Keratinocyte (primary cell): Measurements from ENCODE around the gene C11orf42. TPM values are rescaled to one million over a fixed set of nuclear protein-coding genes. Genes with fewer than 3 reads are reported as not detected.
A peak's percentile ranks its signal among the peaks of the same experiment; 100 is the strongest.

Experiments used
- DNase-seq: peaks from one replicate; pipeline ENCODE4 v3.0.0-alpha.2; 2011; ENCODE audit warnings: low read depth, missing footprints, low spot score
- FAIRE-seq: peaks from 2 replicates; lab custom pipeline; 2011; peaks lifted over from hg19 to GRCh38; lab: Jason Lieb, UNC
- H2AFZ ChIP-seq: 2 replicates; pipeline ENCODE4 v1.6.0; 2012; ENCODE audit warnings: low read length, control low read depth, inconsistent platforms; ENCODE audit not compliant: control insufficient read depth
- H3K27ac ChIP-seq: 2 replicates; pipeline ENCODE4 v1.5.1; 2011; ENCODE audit warnings: low read length; ENCODE audit not compliant: control insufficient read depth, insufficient read depth
- H3K27me3 ChIP-seq: 3 replicates; pipeline ENCODE4 v1.6.0; 2011; ENCODE audit warnings: low read length; ENCODE audit not compliant: control insufficient read depth, insufficient read depth; ENCODE audit errors: extremely low read depth
- H3K36me3 ChIP-seq, 2 experiments: 2 replicates in 1 of 2; 3 replicates in 1 of 2; pipeline ENCODE4 v1.5.1; 2011; ENCODE audit warnings: low read length in 2 of 2, mild to moderate bottlenecking in 1 of 2; ENCODE audit not compliant: control insufficient read depth in 2 of 2, insufficient read depth in 2 of 2; ENCODE audit errors: extremely low read depth in 1 of 2
- H3K4me1 ChIP-seq: 3 replicates; pipeline ENCODE4 v1.5.1; 2011; ENCODE audit warnings: low read length; ENCODE audit not compliant: control insufficient read depth, insufficient read depth; ENCODE audit errors: extremely low read depth
- H3K4me2 ChIP-seq: 3 replicates; pipeline ENCODE4 v1.6.0; 2011; ENCODE audit warnings: low read depth, low read length; ENCODE audit not compliant: control insufficient read depth, insufficient read depth; ENCODE audit errors: extremely low read depth
- H3K4me3 ChIP-seq, 3 experiments: fragments of 200-600 bp in 1 of 3; sonication (generic) in 1 of 3; 2 replicates in 2 of 3; 3 replicates in 1 of 3; pipeline ENCODE4 v1.5.1; 2011 to 2016; ENCODE audit warnings: low read length in 3 of 3, mild to moderate bottlenecking in 3 of 3, control low read depth in 2 of 3, inconsistent platforms in 1 of 3, low read depth in 1 of 3, mixed read lengths in 1 of 3, mixed run types in 1 of 3, moderate library complexity in 1 of 3; ENCODE audit not compliant: control insufficient read depth in 2 of 3, insufficient read depth in 2 of 3; ENCODE audit errors: extremely low read depth in 1 of 3
- H3K79me2 ChIP-seq: 2 replicates; pipeline ENCODE4 v1.6.0; 2012; ENCODE audit warnings: low read length; ENCODE audit not compliant: control insufficient read depth, insufficient read depth
- H3K9ac ChIP-seq: 3 replicates; pipeline ENCODE4 v1.6.0; 2011; ENCODE audit warnings: low read length; ENCODE audit not compliant: control insufficient read depth, insufficient read depth; ENCODE audit errors: extremely low read depth
- H3K9me1 ChIP-seq: 3 replicates; pipeline ENCODE4 v1.6.0; 2011; ENCODE audit warnings: low read length; ENCODE audit not compliant: control insufficient read depth, insufficient read depth; ENCODE audit errors: extremely low read depth
- H3K9me3 ChIP-seq: 2 replicates; pipeline ENCODE4 v1.5.1; 2012; ENCODE audit warnings: low read depth, low read length; ENCODE audit not compliant: control insufficient read depth
- H4K20me1 ChIP-seq: 3 replicates; pipeline ENCODE4 v1.6.0; 2011; ENCODE audit warnings: low read length; ENCODE audit not compliant: control insufficient read depth, insufficient read depth; ENCODE audit errors: extremely low read depth
- CTCF ChIP-seq, 3 experiments: IDR thresholded peaks in 1 of 3; conservative IDR thresholded peaks in 1 of 3; optimal IDR thresholded peaks in 1 of 3; 2 replicates in 2 of 3; 3 replicates in 1 of 3; pipeline versions ENCODE3 to v1.5.1; 2011; ENCODE audit warnings: low read length in 3 of 3, mild to moderate bottlenecking in 3 of 3, moderate library complexity in 2 of 3, control low read depth in 1 of 3, inconsistent platforms in 1 of 3; ENCODE audit not compliant: insufficient read depth in 2 of 3; ENCODE audit errors: extremely low read depth in 1 of 3
- EZH2 ChIP-seq: IDR thresholded peaks from one replicate; pipeline ENCODE4 v1.6.1; 2012; ENCODE audit warnings: inconsistent platforms, mild to moderate bottlenecking, low read length, moderate library complexity
- dilution Hi-C: fragments of 300-500 bp; cut with MboI; formaldehyde crosslinking; loops from one replicate; pipeline ENCODE4 v1.7.0; 2020; ENCODE audit warnings: low sequenced_read_pairs; ENCODE audit not compliant: extremely low pct_ligation_motif_present
- polyA plus RNA-seq, 5 experiments: library from polyadenylated mRNA; depleted of rRNA in 3 of 5; stranded (reverse) in 3 of 5; stranded (forward) in 1 of 5; unstranded in 1 of 5; fragments of >200 nt; gene quantifications; 1 replicate in 1 of 5; 2 replicates in 3 of 5; 3 replicates in 1 of 5; pipeline versions ENCODE4 v1.2.1 to v1.2.3, GENCODE V29; 2011 to 2012; ENCODE audit warnings: missing spikeins in 2 of 5, low read depth in 1 of 5, low replicate concordance in 1 of 5

C11orf42 gene
- polyA plus RNA-seq, 1 donor (not counting 4 experiments of a cell fraction or from before 2014, with no cell fraction given), result not detected

- no peaks in the 10 kb centered on the region for H3K36me3 ChIP-seq
- H3K9me3 ChIP-seq, result no peaks in the 10 kb centered on the region
- no peak overlapping the region for H3K9ac ChIP-seq
- no peak overlapping the region for H3K4me3 ChIP-seq
- peak overlapping the region; percentile 86 for H3K4me2 ChIP-seq
- no peak overlapping the region for H3K27ac ChIP-seq
- H4K20me1 ChIP-seq, result peaks cover 2% of the 10 kb centered on the region
- FAIRE-seq (no peak), DNase-seq (no peak)
- no peaks in the 10 kb centered on the region for H3K9me1 ChIP-seq
- peaks cover 10% of the 10 kb centered on the region for H3K4me1 ChIP-seq
- H2AFZ ChIP-seq, result no peak overlapping the region
- H3K79me2 ChIP-seq, result peaks cover 60% of the 10 kb centered on the region
- TF ChIP-seq CTCF (optimal IDR thresholded peaks at IDR 0.05 in 1 of 3, IDR thresholded peaks at IDR 0.05 in 1 of 3, conservative IDR thresholded peaks at IDR 0.05 in 1 of 3; ENCODE audit: extremely low read depth in 1 of 3, insufficient read depth in 2 of 3, low read length in 3 of 3) (no peak), EZH2 (no peak)
- dilution Hi-C loops, result no loop called here
- H3K27me3 ChIP-seq, result no peaks in the 10 kb centered on the region
Observed at GRCh38 chr11:6232899-6233298, 27.5 kb downstream of the C11orf42 start.

- peak overlapping the region; percentile 98 for H2AFZ ChIP-seq
- dilution Hi-C loops, result no loop called here
- peaks cover 10% of the 10 kb centered on the region for H3K4me1 ChIP-seq
- peak overlapping the region; percentile 86 for H3K4me2 ChIP-seq
- no peak for FAIRE-seq
- no peaks in the 10 kb centered on the region for H3K36me3 ChIP-seq
- no peaks in the 10 kb centered on the region for H3K9me3 ChIP-seq
- peaks cover 2% of the 10 kb centered on the region for H4K20me1 ChIP-seq
- no peaks in the 10 kb centered on the region for H3K27me3 ChIP-seq
- H3K9ac ChIP-seq, result peak overlapping the region; percentile 92
- no peaks in the 10 kb centered on the region for H3K9me1 ChIP-seq
- peaks cover 52% of the 10 kb centered on the region for H3K79me2 ChIP-seq
- peak overlapping the region; percentile 80 to 90 (median 83) for H3K4me3 ChIP-seq
- TF ChIP-seq CTCF (optimal IDR thresholded peaks at IDR 0.05 in 1 of 3, IDR thresholded peaks at IDR 0.05 in 1 of 3, conservative IDR thresholded peaks at IDR 0.05 in 1 of 3; ENCODE audit: extremely low read depth in 1 of 3, insufficient read depth in 2 of 3, low read length in 3 of 3) (no peak), EZH2 (no peak)
- H3K27ac ChIP-seq, result peak overlapping the region; percentile 87
- DNase-seq, result no peak
Observed at GRCh38 chr11:6233984-6234386, 28.6 kb downstream of the C11orf42 start.
